Vagina (tissue), 2 donors: Measurements from ENCODE around the gene APP.

ENCODE experiments used
- POLR2AphosphoS5 ChIP-seq, 2 donors: sonication (generic); formaldehyde crosslinking; IDR thresholded peaks; one replicate each; pipeline ENCODE4 v1.9.0; 2017; ENCODE audit warnings: antibody characterized with exemption in 2 of 2, mild to moderate bottlenecking in 2 of 2, low read depth in 1 of 2; ENCODE audit not compliant: insufficient read depth in 1 of 2
- TF ChIP-seq, protein P1 (sequence below), 3 experiments: fragments of 450-650 bp in 2 of 3; fragments of 200-600 bp in 1 of 3; sonication (generic) in 1 of 3; IDR thresholded peaks; one replicate each; pipeline ENCODE4 v1.5.1; 2017 to 2019; ENCODE audit warnings: antibody characterized with exemption in 3 of 3, mild to moderate bottlenecking in 2 of 3, moderate library complexity in 2 of 3

DNA sequence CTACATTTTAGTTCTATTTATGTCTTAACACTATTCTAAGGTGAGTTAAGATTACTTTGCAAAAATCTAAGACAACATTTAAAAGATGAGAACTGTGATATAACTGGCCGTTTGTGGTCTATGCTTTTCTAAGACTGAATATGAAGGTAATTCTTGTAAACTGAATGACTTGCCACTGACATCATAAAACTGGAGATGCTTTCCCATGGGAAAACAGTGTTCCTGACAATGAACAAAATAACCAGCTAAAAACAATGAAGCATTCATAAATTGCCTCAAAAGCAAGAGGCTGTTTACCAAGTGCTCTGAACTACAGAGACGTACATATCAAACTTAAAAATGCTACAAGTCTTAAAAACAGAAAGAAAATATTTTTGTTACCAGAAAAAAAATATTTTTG, 54.7 kb downstream of the APP start:
- TF ChIP-seq POLR2AphosphoS5 (IDR thresholded peaks at IDR 0.05; ENCODE audit: insufficient read depth in 1 of 2, low read depth in 1 of 2): no peak
- TF ChIP-seq, protein P1, sequence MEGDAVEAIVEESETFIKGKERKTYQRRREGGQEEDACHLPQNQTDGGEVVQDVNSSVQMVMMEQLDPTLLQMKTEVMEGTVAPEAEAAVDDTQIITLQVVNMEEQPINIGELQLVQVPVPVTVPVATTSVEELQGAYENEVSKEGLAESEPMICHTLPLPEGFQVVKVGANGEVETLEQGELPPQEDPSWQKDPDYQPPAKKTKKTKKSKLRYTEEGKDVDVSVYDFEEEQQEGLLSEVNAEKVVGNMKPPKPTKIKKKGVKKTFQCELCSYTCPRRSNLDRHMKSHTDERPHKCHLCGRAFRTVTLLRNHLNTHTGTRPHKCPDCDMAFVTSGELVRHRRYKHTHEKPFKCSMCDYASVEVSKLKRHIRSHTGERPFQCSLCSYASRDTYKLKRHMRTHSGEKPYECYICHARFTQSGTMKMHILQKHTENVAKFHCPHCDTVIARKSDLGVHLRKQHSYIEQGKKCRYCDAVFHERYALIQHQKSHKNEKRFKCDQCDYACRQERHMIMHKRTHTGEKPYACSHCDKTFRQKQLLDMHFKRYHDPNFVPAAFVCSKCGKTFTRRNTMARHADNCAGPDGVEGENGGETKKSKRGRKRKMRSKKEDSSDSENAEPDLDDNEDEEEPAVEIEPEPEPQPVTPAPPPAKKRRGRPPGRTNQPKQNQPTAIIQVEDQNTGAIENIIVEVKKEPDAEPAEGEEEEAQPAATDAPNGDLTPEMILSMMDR (IDR thresholded peaks at IDR 0.05): no peak
